SU-DHL-6 (cell line): ENCODE data around the gene HK3.
"Not testable (repeated sequence)": the region's sequence is repeated elsewhere in the genome, so short reads cannot be mapped to it uniquely, and the experiment has no call there.

Experiments
- CTCF ChIP-seq: fragments of 200-600 bp; sonication (generic); IDR thresholded peaks from one replicate; pipeline ENCODE4 v1.5.1; 2017; ENCODE audit warnings: antibody characterized with exemption, mild to moderate bottlenecking, low read length, moderate library complexity; ENCODE audit not compliant: insufficient read depth, poor library complexity, severe bottlenecking
- EZH2phosphoT487 ChIP-seq: fragments of 200-600 bp; sonication (generic), shearing (Covaris generic); conservative IDR thresholded peaks from 2 replicates; pipeline ENCODE4 v1.6.1; 2018; ENCODE audit warnings: mild to moderate bottlenecking, antibody characterized with exemption, low read length, moderate library complexity, mixed read lengths

GRCh38 chr5:176870644-176871043, 28.5 kb downstream of the HK3 start:
- TF ChIP-seq CTCF, EZH2phosphoT487: not testable (repeated sequence)
